HUDEP-2 (cell line): ENCODE data around the gene SBF2.

Experiments used
- DNase-seq, 76 experiments: peaks; one replicate each; lab custom pipeline; 2025; ENCODE audit not compliant: unreplicated experiment in 76 of 76; lab: John Stamatoyannopoulos, UW

SBF2 gene

GRCh38 chr11:9827708-9828107 is 466.3 kb downstream of the SBF2 start:
- no peak for DNase-seq

GRCh38 chr11:9826390-9826789 is 467.6 kb downstream of the SBF2 start:
- no peak for DNase-seq

- no peak for DNase-seq
Observed at GRCh38 chr11:9825895-9826294, 468.1 kb downstream of the SBF2 start.

DNA sequence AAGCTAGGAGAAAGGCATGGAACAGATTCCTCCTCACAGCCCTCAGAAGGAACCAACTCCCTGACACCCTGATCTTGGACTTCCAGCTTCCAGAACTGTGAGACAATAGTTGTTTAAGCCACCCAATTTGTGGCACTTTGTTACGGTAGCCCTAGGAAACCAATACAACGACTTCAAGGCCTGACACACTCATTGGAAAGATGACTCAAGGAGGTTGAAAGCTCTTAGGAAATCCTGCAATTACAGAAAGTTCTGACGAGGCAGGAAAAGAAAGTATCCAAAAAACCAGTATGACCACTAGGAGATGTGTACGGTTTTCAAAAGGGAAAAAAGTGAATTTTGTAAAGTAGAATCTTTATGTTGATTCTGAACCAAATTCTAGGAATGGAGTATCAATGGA is 468.7 kb downstream of the SBF2 start:
- DNase-seq, result no peak

DNA sequence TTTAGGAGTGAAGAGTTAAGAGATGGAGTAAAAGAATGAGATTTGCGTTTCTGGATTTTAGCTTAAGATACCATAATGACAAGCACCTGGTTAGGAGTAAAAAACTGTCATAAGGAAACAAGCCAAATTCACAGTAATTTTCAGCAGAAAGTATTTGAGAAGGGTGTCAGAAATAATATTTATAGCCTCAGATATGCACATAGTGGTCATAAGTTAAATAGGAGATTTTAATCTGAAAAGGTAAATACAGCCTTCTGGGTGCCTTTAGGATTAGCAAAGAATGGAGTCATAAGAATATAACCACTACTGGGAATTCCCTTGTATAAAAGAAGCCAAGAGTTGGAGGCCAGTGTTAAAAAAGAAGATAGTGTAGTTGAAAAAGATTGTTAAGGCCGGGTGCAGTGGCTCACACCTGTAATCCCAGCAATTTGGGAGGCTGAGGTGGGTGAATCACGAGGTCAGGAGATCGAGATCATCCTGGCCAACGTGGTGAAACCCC is 470.1 kb downstream of the SBF2 start:
- no peak for DNase-seq

- no peak for DNase-seq
Observed at GRCh38 chr11:9823439-9823838, 470.6 kb downstream of the SBF2 start.

- no peak for DNase-seq
Observed at GRCh38 chr11:9821008-9821752, 472.8 kb downstream of the SBF2 start.

GRCh38 chr11:9820260-9820659 is 473.8 kb downstream of the SBF2 start:
- DNase-seq, result peak in 1 of 76 experiments; percentile 4

DNA sequence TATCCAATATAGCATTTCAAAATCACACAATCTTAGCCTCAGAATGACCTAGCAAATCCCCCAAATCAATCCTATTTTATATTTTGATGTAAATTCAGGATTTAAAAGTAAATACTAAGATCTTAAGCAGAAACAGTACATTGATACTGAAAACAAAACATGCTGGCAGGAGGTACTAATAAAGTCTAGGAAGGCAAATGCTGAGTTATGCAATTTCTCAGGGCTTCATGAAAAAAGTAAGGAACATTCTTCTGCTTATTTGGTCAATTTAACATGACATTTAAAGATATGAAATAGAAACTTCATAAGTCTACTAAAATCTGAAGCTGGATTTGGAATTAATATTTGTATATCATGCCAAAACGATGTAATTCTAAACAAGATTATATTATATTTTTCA is 476.8 kb downstream of the SBF2 start:
- no peak for DNase-seq

GRCh38 chr11:9815486-9816136 is 478.4 kb downstream of the SBF2 start:
- no peak for DNase-seq

- DNase-seq, result no peak
Observed at GRCh38 chr11:9814108-9814507, 479.9 kb downstream of the SBF2 start.

DNA sequence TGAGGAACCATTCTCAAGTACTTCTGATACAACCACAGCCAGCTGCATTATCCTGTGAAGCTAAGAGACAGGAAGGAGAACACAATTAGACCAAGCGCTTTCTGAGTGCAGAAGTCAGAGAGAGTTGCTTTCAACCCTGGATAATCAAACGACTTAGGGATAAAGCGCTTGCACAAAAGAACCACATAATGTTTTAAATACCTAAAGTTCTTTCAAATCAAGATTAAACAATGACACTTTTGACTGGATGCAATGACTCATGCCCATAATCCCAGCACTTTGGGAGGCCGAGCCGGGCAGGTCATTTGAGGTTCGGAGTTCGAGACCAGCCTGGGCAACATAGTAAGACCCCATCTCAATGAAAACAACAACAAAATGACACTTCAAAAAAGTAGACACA is 485.1 kb downstream of the SBF2 start:
- DNase-seq, result no peak

DNA sequence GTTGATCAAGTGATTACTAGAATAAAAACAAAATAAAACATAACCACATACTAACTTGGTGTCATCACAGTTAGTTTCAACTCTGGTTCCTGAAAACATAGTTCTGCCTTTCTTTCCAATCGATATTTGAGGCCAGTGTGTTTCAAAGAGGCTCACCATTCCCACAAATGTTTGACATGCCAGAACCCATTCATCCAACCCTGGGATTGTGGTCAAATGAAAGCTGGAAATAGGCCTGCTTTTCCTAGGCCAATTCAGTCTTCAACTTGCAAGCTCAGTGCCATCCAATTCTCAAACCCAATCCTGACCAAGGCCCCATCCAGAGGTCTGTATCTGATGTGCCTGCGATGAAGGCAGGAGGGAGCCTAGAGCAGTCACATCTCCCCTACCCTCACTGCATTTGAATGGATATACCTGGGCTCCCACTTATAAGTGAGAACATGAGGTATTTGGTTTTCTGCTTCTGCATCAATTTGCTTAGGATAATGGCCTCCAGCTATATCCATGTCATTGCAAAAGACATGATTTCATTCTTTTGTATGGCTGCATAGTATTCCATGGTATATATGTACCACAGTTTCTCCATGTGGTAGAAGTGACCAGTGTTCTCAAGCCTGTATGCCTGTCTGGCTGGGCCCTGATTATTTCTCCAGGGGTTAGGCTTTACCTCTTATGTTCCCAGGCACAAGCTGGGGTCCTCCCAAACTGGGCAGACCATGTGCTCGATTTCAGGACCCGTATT is 486.9 kb downstream of the SBF2 start:
- DNase-seq, result no peak

DNA sequence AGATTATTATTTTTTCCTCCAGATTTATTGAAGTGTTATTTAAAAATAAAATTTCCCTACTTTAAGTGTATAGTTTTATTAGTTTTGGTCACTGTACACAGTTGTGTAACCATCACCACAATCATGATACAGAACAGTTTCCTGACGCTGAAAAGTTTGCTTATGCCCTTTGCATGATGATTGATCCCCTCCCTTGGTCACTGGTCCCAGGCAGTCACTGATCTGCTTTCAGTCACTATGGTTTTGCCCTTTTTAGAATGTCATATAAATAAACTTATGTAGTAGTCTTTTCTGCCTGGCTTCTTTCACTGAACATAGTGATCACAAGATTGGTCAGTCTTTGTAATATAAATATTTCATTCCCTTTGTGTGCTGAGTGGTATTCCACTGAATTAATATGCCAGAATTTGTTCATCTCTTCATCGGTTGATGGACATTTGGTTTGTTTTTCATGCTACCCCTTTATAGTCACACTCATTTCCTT is 489.6 kb downstream of the SBF2 start:
- DNase-seq, result no peak

GRCh38 chr11:9803685-9804418 is 490.2 kb downstream of the SBF2 start:
- DNase-seq, result no peak

DNA sequence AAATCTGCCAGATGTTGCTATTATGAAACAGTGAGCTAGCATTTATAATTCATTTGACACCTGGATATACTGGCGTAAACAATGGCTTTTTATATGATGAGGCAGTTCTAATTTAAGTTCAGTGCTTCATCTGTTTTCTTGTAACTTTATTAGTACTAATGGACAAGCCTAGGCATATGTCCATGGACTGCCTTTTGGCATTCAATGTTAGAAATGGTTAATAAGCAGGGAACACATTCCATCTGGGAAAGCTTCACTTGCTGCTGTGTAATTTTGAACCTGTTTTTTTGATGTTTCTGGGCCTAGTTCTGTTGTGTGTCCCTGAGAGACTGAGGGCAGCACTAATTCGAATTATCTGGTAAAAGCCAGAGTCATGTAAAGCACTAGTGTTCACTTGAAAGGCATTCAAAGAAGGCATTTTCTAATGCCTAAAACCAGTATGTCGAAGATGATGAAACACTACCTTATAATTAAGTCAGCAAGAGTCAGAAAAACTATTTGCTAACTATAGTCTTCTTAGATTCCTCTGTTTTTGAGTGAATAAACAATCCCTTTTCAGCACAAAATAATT is 491.6 kb downstream of the SBF2 start:
- DNase-seq, result no peak

GRCh38 chr11:9799886-9800285 is 494.1 kb downstream of the SBF2 start:
- no peak for DNase-seq

- DNase-seq, result no peak
Observed at GRCh38 chr11:9797300-9797699, 496.7 kb downstream of the SBF2 start.

DNA sequence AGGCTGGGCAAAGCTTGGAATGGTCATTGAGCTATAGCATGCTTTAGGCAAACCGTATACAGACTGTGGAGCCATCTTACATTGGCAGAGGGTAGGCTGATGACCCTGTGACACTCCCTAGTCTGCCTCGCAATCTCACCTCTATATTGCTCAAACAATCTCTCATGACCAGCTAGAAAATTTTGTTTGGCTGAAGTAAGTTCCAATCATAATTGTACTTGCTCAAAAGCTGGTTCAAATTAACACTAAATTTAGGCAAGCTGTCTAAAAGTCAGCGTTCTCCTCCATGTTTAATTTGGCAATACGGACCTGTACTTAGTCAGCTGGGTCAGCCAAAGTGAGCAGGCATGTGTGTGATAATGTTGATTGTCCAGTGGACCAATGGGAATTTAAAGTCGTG is 497.2 kb downstream of the SBF2 start:
- DNase-seq, result no peak

DNA sequence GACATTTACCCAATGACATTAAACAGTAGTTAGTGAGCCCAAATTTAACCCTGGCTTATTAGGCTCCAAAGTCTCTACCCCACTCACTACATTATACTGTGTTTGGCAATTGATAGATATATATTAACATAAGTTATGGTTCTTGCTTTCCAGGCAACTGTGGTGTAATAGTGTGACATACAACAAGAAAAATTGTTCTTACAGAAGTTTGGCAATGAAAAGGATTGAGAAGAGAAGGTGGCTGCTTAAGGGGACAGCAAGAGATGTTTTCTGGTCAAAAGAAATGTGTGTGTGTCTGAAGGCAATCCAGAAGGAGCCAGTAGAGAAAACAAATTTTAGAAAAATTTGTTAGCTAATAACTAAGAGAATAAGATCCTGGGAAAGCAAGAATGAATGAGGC is 497.8 kb downstream of the SBF2 start:
- DNase-seq, result no peak
